GM19351 (cell line): ENCODE data around the gene COL25A1.

Source experiments
- ATAC-seq: cut with Tn5 transposase; IDR thresholded peaks from one replicate; pipeline ENCODE4 v1.9.1; 2021; ENCODE audit warnings: mild to moderate bottlenecking, moderate library complexity; ENCODE audit not compliant: unreplicated experiment

COL25A1 gene

GRCh38 chr4:108786351-108786750 is 516.1 kb downstream of the COL25A1 start:
- ATAC-seq, result no peak

DNA sequence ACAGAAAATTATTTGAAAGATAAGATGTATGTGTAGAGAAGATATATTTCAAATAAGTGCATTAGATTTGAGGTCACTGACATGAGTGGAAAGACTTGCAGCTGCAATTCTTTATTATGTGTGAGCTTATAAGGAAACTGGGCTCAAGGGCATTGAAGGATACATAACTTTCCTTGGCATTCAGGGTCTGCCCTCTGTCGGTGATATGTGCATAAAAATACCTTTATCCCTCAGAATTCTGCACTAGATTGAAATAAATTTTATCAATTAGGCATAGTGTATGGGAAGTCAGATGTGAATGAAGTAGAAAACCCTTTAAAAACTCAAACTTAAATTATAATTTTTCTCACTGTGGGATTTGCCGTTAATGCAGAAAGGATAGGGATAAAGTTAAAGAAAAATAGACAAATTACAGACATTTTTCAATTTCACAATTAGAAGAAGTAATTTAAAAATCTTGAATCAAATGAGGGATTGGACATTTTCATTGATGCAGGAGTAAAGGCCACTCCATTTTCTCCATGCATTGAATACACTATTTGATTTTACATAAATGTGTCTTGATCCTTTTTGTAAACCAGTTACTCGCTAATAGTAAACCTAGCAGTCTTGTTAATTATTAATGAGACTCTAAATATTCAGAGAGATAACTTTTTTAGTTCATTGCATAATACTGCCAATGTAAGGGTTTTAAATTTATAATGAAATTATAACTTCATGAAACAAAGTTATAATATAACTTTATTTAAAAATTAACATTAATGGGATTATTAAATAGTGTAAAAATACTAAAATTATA is 518.6 kb downstream of the COL25A1 start:
- ATAC-seq, result no peak

DNA sequence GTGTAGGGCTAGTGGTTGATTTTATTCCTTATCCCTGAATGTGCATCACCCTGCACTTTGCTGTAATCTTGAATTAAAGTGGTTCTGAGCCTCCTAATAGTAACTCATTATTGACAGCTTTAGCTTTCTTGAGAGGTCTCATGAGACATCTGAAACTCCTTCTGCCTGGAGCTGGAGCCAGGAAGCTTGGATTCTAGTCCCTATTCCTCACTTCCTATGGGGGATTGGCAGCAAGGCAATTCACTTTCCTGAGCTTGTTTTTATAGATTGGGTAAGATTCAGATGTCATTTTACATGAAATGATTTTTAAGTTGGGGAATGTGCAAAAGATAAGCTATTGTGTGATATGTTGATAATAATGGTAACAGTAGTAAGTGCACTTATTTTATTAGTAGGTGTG is 522.5 kb downstream of the COL25A1 start:
- ATAC-seq, result no peak

DNA sequence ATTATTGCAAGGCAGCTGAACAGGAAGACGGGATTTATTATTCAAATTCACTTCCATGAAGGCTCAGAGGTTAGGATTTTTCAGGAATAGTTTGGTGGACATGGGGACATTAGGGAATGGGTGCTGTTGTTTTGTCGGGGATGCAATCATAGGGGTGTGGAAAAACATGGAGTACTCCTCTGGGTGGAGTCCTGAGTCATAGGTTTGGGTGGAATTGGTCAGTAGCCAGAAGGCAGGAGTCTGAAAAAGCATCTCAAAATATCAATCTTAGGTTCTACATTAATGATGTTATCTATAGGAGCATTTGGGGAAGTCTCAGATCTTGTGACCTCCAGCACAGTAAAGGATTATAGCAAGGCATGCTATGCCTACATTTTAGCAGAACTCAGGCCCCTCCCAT is 525.1 kb downstream of the COL25A1 start:
- no peak for ATAC-seq

GRCh38 chr4:108775921-108776320 is 526.5 kb downstream of the COL25A1 start:
- no peak for ATAC-seq

DNA sequence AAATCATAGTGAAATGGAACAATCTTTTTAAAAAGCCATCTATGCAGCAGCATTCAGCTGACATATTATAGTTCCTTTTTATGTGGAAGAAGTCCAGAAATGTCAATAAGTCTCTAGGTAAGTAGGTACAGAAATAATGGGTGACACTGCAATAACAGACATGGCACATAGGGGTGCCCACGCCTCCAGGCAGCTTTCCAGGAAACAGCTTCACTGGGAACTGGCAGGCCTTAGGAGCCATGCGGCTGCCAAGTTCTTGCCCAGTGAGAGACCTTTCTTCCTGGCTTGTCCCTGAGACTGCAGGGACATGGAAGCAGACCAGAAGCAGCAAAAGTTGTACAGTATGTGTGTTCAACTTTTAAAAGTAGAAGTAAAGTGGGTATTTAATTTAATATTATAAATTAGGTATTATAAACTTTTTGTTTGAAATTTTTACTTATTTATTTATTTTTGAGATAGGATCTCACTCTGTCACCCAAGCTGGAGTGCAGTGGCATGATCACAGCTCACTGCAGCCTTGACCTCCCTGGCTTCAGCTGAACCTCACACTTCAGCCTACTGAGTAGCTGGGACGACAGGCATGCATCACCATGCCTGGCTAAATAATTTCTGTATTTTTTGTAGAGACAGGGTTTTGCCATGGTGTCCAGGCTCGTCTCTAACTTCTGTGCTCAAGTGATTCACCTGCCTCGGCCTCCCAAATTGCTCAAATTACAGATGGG is 527.5 kb downstream of the COL25A1 start:
- no peak for ATAC-seq

DNA sequence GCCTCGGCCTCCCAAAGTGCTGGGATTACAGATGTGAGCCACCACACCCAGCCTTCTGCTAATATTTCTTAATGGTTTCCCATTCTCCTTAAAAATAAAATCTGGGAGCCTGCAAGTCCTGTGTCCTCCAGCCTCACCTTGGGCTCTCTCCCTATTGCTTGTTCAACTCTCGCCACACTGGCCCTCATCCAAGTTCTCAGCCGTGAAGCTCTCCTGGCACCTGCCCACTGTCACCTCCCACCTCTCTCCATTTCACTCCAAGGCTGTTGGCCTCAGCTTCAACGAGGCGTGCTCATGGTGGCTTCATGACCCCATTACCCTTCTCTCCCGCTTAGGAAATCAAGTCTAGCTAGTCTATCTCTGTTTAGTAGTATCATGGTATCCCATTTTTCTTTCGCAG is 530.1 kb downstream of the COL25A1 start:
- ATAC-seq, result no peak

- no peak for ATAC-seq
Measured at GRCh38 chr4:108766058-108766457, 536.4 kb downstream of the COL25A1 start.

- no peak for ATAC-seq
Measured at GRCh38 chr4:108763986-108764385, 538.5 kb downstream of the COL25A1 start.

DNA sequence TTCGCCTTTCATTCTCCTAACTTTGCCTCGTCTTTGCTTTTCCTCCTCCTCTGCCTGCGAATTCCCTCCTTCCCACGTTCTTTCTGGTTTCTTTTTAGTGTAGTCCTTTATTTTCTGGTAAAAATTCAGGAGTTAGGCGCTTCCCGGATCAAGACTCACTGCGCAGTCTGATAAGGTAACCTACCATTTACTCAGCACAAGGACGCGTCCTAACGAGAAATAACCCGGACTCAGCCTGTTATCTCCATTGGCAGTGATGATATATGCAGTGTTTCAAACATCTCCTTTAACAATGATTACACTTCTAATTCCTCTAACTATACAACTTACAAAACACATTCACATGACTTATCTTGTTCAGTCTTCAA is 539.2 kb downstream of the COL25A1 start:
- no peak for ATAC-seq

GRCh38 chr4:108762559-108763225 is 539.8 kb downstream of the COL25A1 start, which contains the start of gene ETNPPL:
Gene ETNPPL (minus strand): TSS chr4:108763053. CDS start chr4:108762898, 155 bp downstream.
- ATAC-seq, result no peak
